ENCODE measurements around the gene ACTL10.

ACTL10 gene

DNA sequence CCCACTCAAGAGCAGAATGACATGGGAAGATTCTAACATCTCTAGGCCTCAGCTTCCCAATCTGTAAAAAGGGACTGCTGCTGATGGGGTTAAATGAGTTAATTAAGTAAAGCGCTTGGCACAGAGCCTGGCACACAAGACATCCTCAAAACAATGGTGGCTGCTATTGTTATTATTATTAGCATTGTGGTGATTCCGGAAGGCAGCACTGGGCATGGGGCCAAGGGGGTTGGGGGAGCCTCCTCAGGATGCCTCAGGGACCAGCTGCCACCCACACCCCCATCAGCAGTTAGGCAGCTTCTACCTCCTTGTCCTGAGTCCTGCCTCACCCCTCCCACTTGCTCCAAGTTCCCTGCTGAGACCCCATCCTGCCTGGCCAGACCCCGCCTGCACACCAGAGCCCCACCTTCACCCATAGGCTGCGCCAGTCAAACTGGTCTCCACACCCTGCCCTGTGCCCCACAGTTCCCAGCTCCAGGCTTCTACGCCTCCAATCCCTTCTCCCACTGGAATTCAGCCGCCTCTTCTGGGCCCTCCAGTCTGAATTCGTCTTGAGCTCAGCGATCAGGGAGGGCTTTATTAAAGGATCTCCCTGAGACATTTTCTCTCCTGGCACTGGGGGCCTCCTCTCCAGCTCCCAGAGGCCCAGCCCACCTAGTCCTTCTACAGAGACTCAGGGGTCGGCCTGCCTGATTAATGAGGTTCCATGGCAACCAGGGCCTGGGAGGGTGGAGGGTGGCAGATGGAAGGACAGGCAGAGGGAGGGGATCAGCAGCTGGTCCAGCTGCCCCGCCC, 18.0 kb downstream of the ACTL10 start:
- POLR2A ChIA-PET = interaction anchor here (0.8 to 3.3 kb wide), 8 partner anchors 9 to 47 kb away, joined by 3 to 10 read pairs (median 5); partner anchors contain the start of genes ACTL10, PXMP4 and ZNF341
- H3K27ac ChIP-seq (ENCODE audit: extremely low read depth, low read depth, low read length) = peak overlapping the region; percentile 95; the same call in 1 of the 2 replicates
- H3K4me3 ChIP-seq (ENCODE audit: low read depth, low read length) = peak overlapping the region; percentile 62
- H3K4me1 ChIP-seq (ENCODE audit: control insufficient read depth, insufficient read depth, low read length) = peaks cover 9% of the 10 kb centered on the region
- CTCF ChIA-PET = interaction anchor here (0.6 to 1.3 kb wide), 4 partner anchors 18 to 31 kb away, joined by 3 to 4 read pairs (median 4); partner anchors contain the start of genes ACTL10 and C20orf144
- H3K36me3 ChIP-seq (ENCODE audit: control insufficient read depth in 2 of 2, insufficient read depth in 1 of 2, low read length in 2 of 2) = peaks cover 0 to 45% of the 10 kb centered on the region in 2 experiments; a peak in 1 of 3 replicates
- TF ChIP-seq ZNF624 (tag by site-specific recombination; IDR thresholded peaks at IDR 0.05) = no peak
- no peak for TF ChIP-seq SP7 (tag by site-specific recombination; IDR thresholded peaks at IDR 0.05)
- TF ChIP-seq, protein P1, sequence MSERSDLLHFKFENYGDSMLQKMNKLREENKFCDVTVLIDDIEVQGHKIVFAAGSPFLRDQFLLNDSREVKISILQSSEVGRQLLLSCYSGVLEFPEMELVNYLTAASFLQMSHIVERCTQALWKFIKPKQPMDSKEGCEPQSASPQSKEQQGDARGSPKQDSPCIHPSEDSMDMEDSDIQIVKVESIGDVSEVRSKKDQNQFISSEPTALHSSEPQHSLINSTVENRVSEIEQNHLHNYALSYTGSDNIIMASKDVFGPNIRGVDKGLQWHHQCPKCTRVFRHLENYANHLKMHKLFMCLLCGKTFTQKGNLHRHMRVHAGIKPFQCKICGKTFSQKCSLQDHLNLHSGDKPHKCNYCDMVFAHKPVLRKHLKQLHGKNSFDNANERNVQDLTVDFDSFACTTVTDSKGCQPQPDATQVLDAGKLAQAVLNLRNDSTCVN (tag by site-specific recombination; optimal IDR thresholded peaks at IDR 0.05) = no peak
- TF ChIP-seq EGR2 (tag by site-specific recombination; IDR thresholded peaks at IDR 0.05; ENCODE audit: low read depth) = peak; percentile 89
- TF ChIP-seq KLF9 (tag by site-specific recombination; IDR thresholded peaks at IDR 0.05; ENCODE audit: low read depth) = peak; percentile 33; the same call in 1 of the 2 replicates
- TF ChIP-seq ZFP37 (tag by site-specific recombination; IDR thresholded peaks at IDR 0.05) = no peak
- TF ChIP-seq, protein P2, sequence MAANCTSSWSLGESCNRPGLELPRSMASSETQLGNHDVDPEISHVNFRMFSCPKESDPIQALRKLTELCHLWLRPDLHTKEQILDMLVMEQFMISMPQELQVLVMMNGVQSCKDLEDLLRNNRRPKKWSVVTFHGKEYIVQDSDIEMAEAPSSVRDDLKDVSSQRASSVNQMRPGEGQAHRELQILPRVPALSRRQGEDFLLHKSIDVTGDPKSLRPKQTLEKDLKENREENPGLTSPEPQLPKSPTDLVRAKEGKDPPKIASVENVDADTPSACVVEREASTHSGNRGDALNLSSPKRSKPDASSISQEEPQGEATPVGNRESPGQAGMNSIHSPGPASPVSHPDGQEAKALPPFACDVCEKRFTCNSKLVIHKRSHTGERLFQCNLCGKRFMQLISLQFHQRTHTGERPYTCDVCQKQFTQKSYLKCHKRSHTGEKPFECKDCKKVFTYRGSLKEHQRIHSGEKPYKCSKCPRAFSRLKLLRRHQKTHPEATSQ (tag by site-specific recombination; IDR thresholded peaks at IDR 0.05) = no peak
- peak; percentile 50 for TF ChIP-seq ZIC2 (tag by site-specific recombination; IDR thresholded peaks at IDR 0.05)
- 0 out of 2 replicates have a peak, but pooled peaks have one; percentile 42 for TF ChIP-seq GLIS1 (tag by site-specific recombination; IDR thresholded peaks at IDR 0.05)
- TF ChIP-seq KLF1 (tag by site-specific recombination; IDR thresholded peaks at IDR 0.05) = peak; percentile 61
- peak; percentile 50 for TF ChIP-seq ZBTB48 (tag by site-specific recombination; IDR thresholded peaks at IDR 0.05)
- TF ChIP-seq ZNF341 (tag by site-specific recombination; IDR thresholded peaks at IDR 0.05; ENCODE audit: low read depth) = peak; percentile 78; the same call in 1 of the 2 replicates
- TF ChIP-seq, protein P3, sequence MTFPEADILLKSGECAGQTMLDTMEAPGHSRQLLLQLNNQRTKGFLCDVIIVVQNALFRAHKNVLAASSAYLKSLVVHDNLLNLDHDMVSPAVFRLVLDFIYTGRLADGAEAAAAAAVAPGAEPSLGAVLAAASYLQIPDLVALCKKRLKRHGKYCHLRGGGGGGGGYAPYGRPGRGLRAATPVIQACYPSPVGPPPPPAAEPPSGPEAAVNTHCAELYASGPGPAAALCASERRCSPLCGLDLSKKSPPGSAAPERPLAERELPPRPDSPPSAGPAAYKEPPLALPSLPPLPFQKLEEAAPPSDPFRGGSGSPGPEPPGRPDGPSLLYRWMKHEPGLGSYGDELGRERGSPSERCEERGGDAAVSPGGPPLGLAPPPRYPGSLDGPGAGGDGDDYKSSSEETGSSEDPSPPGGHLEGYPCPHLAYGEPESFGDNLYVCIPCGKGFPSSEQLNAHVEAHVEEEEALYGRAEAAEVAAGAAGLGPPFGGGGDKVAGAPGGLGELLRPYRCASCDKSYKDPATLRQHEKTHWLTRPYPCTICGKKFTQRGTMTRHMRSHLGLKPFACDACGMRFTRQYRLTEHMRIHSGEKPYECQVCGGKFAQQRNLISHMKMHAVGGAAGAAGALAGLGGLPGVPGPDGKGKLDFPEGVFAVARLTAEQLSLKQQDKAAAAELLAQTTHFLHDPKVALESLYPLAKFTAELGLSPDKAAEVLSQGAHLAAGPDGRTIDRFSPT (tag by site-specific recombination; IDR thresholded peaks at IDR 0.05) = 0 out of 2 replicates have a peak, but pooled peaks have one; percentile 16
- TF ChIP-seq, protein P4, sequence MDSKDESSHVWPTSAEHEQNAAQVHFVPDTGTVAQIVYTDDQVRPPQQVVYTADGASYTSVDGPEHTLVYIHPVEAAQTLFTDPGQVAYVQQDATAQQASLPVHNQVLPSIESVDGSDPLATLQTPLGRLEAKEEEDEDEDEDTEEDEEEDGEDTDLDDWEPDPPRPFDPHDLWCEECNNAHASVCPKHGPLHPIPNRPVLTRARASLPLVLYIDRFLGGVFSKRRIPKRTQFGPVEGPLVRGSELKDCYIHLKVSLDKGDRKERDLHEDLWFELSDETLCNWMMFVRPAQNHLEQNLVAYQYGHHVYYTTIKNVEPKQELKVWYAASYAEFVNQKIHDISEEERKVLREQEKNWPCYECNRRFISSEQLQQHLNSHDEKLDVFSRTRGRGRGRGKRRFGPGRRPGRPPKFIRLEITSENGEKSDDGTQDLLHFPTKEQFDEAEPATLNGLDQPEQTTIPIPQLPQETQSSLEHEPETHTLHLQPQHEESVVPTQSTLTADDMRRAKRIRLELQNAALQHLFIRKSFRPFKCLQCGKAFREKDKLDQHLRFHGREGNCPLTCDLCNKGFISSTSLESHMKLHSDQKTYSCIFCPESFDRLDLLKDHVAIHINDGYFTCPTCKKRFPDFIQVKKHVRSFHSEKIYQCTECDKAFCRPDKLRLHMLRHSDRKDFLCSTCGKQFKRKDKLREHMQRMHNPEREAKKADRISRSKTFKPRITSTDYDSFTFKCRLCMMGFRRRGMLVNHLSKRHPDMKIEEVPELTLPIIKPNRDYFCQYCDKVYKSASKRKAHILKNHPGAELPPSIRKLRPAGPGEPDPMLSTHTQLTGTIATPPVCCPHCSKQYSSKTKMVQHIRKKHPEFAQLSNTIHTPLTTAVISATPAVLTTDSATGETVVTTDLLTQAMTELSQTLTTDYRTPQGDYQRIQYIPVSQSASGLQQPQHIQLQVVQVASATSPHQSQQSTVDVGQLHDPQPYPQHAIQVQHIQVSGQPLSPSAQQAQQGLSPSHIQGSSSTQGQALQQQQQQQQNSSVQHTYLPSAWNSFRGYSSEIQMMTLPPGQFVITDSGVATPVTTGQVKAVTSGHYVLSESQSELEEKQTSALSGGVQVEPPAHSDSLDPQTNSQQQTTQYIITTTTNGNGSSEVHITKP (tag by site-specific recombination; IDR thresholded peaks at IDR 0.05) = peak; percentile 40
- TF ChIP-seq ZNF354C (tag by site-specific recombination; IDR thresholded peaks at IDR 0.05; ENCODE audit: borderline replicate concordance, low read depth) = no peak
- peak; percentile 90 for TF ChIP-seq ZFHX2 (tag by site-specific recombination; conservative IDR thresholded peaks at IDR 0.05)
- TF ChIP-seq ZNF664 (tag by site-specific recombination; IDR thresholded peaks at IDR 0.05) = peak; percentile 83
- peak; percentile 11; the same call in 1 of the 2 replicates for TF ChIP-seq GLIS2 (tag by site-specific recombination; IDR thresholded peaks at IDR 0.05)
- no peak for TF ChIP-seq ZSCAN30 (tag by site-specific recombination; IDR thresholded peaks at IDR 0.05)
- TF ChIP-seq ZNF404 (tag by site-specific recombination; IDR thresholded peaks at IDR 0.05) = no peak
- TF ChIP-seq, protein P5, sequence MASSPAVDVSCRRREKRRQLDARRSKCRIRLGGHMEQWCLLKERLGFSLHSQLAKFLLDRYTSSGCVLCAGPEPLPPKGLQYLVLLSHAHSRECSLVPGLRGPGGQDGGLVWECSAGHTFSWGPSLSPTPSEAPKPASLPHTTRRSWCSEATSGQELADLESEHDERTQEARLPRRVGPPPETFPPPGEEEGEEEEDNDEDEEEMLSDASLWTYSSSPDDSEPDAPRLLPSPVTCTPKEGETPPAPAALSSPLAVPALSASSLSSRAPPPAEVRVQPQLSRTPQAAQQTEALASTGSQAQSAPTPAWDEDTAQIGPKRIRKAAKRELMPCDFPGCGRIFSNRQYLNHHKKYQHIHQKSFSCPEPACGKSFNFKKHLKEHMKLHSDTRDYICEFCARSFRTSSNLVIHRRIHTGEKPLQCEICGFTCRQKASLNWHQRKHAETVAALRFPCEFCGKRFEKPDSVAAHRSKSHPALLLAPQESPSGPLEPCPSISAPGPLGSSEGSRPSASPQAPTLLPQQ (tag by site-specific recombination; IDR thresholded peaks at IDR 0.05) = 0 out of 2 replicates have a peak, but pooled peaks have one; percentile 11
- no peak for TF ChIP-seq REPIN1 (tag by site-specific recombination; IDR thresholded peaks at IDR 0.05; ENCODE audit: low read depth)
- no peaks in the 10 kb centered on the region for H3K9me3 ChIP-seq (ENCODE audit: control insufficient read depth, insufficient read depth, low read depth, low read length)
